Cerebellar nuclear complex (tissue), 1 donor: ENCODE results near the gene CLMN.
"Not testable (repeated sequence)": the region's sequence is repeated elsewhere in the genome, so short reads cannot be mapped to it uniquely, and the experiment has no call there.

ENCODE experiments used
- DNase-seq, 2 experiments: peaks; one replicate each; lab custom pipeline; 2025; lab: John Stamatoyannopoulos, UW

Gene CLMN

DNA sequence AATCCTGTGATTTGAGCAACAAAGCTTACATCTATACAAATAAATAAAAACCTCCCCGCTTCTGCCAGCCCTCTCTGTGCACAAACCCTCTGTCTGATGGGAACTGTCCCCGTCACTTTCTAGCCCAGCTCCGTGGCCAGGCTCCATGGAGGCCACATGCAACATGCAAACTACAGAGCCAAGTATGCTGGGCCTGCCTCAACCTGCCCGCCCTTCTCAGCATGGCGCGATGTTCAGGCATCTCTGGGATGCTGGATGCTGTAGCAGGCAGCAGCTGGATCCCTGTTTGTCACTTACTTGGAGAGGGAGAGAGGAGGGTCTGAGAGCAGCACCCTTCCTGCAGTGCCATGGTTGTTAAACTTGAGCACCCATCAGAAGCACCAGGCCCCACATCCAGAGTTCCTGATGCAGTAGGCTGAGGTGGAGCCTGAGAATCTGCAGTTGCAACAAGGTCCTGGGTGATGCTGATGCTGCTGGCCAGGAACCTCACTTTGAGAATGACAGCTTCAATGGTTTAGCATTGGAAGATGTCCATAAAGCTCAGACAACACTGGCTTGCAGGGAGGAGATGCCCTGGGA lies 32.4 kb downstream of the CLMN start:
- no peak for DNase-seq

DNA sequence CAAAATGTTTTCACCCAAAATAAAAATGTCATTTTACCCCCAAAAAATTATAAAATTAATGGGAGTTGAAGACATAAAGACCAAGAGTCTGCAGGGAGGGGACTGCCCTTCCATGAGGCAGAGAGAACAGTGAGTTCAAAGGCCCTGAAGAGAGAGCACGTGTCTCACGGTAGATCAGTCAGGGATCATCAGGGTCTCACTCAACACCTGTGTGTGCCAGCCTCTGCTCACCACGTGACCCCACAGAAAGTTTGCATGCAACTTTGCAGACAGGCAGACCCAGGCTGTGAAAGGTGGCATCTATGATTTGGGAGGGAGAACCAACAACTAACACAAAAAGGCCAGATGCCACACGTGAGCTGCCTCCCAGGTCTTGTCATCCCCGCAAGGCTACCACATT lies 33.1 kb downstream of the CLMN start:
- DNase-seq = no peak

GRCh38 chr14:95285566-95285965 lies 34.1 kb downstream of the CLMN start:
- no peak for DNase-seq

DNA sequence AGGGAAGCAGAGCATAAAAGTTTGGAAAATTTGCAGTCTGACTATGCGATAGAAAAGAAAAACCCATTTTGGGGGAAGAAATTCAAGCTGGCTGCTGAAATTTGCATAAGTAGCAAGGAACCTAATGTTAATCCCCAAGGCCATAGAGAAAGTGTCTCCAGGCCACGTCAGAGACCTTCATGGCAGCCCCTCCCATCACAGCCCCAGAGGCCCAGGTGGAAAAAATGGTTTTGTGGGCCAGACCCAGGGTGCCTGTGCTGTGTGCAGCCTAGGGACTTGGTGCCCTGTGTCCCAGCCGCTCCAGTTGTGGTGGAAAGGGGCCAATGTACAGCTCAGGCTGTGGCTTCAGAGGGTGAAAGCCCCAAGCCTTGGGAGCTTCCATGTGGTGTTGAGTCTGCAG lies 35.9 kb downstream of the CLMN start:
- DNase-seq = not testable (repeated sequence)

DNA sequence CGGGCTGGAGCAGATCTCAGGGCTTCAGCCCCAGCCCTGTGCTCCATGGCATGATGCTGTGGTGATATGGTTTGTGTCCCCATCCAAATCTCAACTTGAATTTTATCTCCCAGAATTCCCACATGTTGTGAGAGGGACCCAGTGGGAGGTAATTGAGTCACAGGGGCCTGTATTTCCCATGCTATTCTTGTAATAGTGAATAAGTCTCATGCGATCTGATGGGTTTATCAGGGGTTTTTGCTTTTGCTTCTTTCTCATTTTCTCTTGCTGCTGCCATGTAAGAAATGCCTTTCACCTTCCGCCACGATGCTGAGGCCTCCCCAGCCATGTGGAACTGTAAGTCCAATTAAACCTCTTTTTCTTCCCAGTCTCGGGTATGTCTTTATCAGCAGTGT lies 36.7 kb downstream of the CLMN start:
- not testable (repeated sequence) for DNase-seq

DNA sequence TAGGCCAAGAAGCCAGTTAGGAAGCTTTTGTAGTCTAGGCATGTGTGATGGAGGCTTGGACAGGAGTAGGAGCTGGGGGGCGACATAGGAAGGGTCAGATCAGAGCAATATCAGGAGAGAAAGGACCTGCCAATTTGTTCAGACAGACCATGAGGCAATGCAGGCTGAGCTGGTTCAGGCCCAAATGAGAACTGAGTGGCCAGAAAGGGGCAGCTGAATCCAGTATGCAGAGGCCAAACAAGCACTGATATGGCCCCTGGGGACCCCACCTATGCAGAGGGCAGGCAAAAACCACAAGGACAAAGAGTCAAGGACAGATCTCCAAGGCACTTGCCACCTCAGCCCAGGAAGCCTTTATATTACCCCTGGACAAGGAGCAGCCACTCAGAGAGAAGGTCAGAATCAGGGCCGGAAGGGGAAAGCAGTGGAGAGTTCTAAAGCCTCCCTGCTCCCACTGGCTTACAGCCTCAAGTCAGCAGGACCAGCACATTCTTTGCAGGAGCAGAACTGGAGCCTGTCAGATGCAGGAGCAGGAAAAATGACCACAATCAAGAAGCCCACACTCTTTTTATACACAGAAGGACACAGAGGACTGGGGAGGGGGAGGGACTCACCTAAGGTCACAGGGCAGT lies 37.2 kb downstream of the CLMN start:
- no peak for DNase-seq

DNA sequence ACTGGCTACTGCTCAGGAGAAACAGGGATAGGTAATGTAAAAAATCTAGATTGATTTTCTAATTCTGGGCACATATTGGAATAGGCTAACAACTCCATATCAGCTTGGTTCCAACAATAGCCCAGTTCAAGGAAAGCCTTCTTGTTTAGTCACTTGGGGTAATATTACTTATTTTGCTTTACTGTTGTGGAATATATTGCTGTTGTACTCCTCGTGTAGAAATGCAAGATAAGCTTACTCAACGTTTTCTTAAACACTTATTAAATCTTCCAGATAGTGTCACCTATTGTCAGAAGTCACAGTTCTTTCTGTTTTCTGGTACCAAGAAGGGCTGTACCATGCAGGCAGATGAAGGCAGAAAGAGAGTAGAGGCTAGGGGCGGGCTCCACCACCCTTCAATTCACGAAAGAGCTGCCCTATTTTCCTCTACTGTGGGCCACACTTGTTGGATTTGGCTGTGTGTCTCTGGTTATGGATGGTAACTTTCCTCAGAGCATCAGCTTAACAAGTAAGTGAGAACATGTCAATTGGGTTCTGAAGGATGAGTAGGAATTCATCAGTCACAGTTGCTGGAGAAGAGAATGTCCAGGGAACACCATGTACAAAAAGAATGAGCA lies 38.0 kb downstream of the CLMN start:
- no peak for DNase-seq

DNA sequence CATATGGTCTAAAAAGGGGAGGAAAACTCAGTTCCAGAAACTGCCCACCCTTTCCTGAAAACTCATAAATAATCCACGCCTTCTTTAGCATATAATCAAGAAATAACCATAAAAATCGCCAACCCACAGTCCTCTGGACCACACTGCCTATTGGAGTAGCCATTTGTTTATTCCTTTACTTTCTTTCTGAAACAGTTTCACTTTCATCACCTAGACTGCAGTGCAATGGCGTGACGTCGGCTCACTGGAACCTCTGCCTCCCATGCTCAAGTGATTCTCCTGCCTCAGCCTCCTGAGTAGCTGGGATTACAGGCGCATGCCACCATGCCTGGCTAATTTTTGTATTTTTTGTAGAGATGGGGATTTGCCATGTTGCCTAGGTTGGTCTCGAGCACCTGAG lies 44.2 kb downstream of the CLMN start:
- DNase-seq = no peak

DNA sequence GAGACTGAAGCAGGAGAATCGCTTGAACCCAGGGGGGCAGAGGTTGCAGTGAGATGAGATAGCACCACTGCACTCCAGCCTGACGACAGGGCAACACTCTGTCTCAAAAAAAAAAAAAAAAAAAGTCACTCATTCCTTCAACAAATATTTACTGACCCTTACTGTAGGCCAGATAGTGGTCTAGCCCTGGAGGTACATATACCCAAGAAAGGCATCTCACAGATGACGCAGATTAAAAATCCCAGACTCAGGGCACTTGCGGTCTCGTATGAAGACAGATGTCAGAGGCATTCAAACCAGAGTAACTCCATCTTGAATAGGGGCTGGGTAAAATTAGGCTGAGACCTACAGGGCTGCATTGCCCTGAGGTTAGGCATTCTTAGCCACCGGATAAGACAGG lies 44.8 kb downstream of the CLMN start:
- no peak for DNase-seq

GRCh38 chr14:95274279-95274678 lies 45.4 kb downstream of the CLMN start:
- DNase-seq = no peak

DNA sequence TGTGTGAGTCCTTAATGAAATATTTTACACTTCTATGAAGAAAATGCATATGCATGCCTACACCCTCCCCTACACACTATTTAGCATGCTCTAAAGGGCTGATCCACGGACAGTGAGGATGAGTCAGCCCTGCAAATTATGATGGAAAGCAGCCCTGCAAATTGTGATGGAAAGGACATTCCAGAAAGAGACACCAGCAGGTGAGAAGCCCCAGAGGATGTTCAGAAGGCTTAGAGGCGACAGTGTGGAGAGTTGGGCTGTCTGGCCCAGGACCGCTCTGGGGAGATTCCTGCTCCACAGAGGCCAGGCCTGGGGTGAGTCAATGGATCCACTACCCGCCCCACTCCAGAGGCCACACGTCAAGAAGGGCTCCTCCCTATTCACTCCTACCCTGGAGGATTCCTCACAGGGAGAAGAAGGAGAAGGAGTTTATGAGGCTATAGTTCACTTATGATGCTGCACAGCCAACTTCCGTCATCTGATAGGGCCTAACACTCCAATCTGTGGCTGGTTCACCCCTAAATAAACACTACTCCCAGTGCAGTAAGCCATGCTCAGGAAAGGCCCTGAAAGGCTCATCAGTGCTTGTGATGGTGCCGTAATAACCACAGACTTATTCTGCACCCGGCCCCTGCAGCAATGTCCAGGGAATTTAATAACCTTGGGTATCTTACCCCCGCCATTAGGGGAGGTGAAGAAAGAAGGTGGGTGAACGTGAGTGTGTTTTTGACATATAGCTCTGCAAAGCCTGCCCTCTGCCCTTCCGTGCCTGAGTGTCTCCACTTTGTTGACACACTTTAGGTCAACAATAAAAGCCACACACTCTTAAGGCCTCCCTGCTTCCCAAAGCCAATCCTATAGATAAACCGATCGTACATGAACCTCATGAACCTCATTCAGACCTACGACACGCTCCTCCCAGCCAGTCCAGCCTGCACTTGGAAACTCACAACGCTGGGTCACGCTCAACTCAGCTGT lies 46.4 kb downstream of the CLMN start:
- no peak for DNase-seq

- no peak for DNase-seq
Measured at GRCh38 chr14:95272057-95272456, 47.7 kb downstream of the CLMN start.

GRCh38 chr14:95270203-95270602 lies 49.5 kb downstream of the CLMN start:
- no peak for DNase-seq

GRCh38 chr14:95269493-95269892 lies 50.2 kb downstream of the CLMN start:
- no peak for DNase-seq

DNA sequence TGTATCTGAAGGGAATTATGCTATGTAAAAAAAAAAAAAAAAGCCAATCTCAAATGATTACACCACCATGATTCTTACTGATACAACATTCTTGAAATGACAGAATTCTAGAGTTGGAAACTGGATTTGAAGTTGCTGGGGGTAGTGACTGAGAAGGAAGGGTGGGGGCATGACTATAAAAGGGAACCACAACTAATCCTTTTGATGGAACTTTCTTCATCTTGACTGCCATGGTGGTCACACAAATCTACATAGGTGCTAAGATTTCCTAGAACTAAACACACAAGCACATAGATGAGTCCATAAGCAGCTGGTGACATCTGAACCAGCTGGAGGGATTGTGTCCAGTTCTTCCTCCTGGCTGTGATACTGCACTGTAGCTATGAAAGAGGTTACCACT lies 51.4 kb downstream of the CLMN start:
- no peak for DNase-seq

DNA sequence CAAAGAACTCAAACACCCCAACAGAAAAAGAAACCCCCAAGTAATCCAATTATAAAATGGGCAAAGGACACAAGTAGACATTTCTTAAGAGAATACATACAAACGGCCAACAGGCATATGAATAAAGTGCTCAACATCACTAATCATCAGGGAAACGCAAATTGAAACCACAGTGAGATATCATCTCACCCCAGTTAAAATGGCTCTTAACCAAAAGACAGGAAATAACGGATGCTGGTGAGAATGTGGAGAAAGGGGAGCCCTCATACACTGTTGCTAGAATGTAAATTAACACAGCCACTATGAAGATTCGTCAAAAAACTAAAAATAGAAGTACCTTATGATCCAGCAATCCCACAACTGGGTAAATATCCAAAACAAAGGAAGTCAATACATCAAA lies 52.4 kb downstream of the CLMN start:
- DNase-seq = no peak

DNA sequence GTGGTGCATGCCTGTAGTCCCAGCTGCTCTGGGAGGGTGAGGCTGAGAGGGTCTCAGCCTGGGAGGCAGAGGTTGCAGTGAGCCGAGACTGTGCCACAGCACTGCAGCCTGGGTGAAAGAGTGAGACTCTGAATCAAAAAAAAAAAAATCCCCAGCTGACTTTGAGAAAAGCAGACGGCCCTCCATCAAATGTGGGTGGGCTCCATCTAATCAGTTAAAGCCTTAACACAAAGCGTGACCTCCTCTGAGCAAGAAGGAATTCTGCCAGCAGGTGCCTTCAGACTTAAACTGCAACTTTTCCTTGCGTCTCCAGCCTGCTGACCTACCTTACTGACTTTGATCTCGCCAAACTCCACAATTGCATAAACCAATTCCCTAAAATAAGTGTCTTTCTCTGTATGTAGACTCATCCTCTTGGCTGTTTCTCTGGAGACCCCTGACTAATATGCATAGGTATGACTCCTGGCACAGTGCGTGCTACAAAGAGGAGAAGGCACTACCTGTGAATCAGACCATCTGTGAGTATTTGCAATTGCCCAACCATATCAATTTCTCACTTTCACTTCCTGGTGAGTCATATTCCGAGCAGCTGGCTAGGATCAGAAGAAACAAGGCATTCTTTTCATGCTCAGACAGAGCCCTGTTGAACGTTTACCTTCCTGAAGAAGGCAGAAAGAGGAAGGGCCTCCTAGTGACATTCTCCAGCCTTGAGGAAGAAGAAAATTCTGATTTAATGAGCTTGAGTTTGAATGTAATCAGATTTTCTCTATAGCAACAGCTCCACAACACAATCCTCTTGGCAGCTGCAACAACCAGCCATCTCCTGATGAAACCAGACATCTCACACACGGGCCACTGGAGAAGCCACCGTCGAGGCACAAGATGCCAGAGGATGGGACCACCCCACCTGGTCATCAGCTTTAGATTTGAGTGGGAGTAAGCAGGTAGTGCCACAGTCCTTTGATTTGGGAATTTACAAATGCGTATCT lies 54.3 kb downstream of the CLMN start:
- DNase-seq = no peak

GRCh38 chr14:95264271-95264973 lies 55.3 kb downstream of the CLMN start:
- DNase-seq = no peak

- no peak for DNase-seq
Measured at GRCh38 chr14:95263527-95264231, 56.0 kb downstream of the CLMN start.

- no peak for DNase-seq
Measured at GRCh38 chr14:95262511-95262891, 57.2 kb downstream of the CLMN start.
